HG03342 (cell line): ENCODE data around the gene SYNPR.
"Not testable (repeated sequence)": the region's sequence is repeated elsewhere in the genome, so short reads cannot be mapped to it uniquely, and the experiment has no call there.

Experiments
- ATAC-seq: cut with Tn5 transposase; IDR thresholded peaks from one replicate; pipeline ENCODE4 v1.9.1; 2021; ENCODE audit warnings: mild to moderate bottlenecking, moderate library complexity; ENCODE audit not compliant: unreplicated experiment

Gene SYNPR

GRCh38 chr3:63607716-63608115, 329.6 kb downstream of the SYNPR start:
- no peak for ATAC-seq

- ATAC-seq = no peak
These were observed 331.3 kb downstream of the SYNPR start for GRCh38 chr3:63609408-63609807.

GRCh38 chr3:63609834-63610233, 331.7 kb downstream of the SYNPR start:
- no peak for ATAC-seq

- no peak for ATAC-seq
These were observed 333.3 kb downstream of the SYNPR start for GRCh38 chr3:63611382-63611781.

GRCh38 chr3:63613561-63613960, 335.5 kb downstream of the SYNPR start:
- no peak for ATAC-seq

GRCh38 chr3:63617391-63617790, 339.3 kb downstream of the SYNPR start:
- no peak for ATAC-seq

GRCh38 chr3:63624941-63625560, 346.9 kb downstream of the SYNPR start:
- ATAC-seq = no peak

GRCh38 chr3:63631670-63632069, 353.6 kb downstream of the SYNPR start:
- no peak for ATAC-seq

GRCh38 chr3:63635186-63635585, 357.1 kb downstream of the SYNPR start:
- ATAC-seq = no peak

- ATAC-seq = no peak
These were observed 361.7 kb downstream of the SYNPR start for GRCh38 chr3:63639806-63640205.

- ATAC-seq = no peak
These were observed 364.4 kb downstream of the SYNPR start for GRCh38 chr3:63642488-63642887.

GRCh38 chr3:63644212-63644797, 366.2 kb downstream of the SYNPR start:
- no peak for ATAC-seq

- ATAC-seq = not testable (repeated sequence)
These were observed 367.0 kb downstream of the SYNPR start for GRCh38 chr3:63644928-63645781.

- no peak for ATAC-seq
These were observed 374.1 kb downstream of the SYNPR start, which contains the start of gene SNTN for GRCh38 chr3:63652066-63652725. Gene SNTN, plus strand, starts transcription at chr3:63652675. Its CDS starts 13 bp downstream, at chr3:63652688.

- ATAC-seq = no peak
These were observed 376.1 kb downstream of the SYNPR start for GRCh38 chr3:63654211-63654610.

- ATAC-seq = no peak
These were observed 376.8 kb downstream of the SYNPR start for GRCh38 chr3:63654931-63655330.

GRCh38 chr3:63655519-63655918, 377.4 kb downstream of the SYNPR start:
- no peak for ATAC-seq

- ATAC-seq = no peak
These were observed 378.7 kb downstream of the SYNPR start for GRCh38 chr3:63656786-63657185.

GRCh38 chr3:63661242-63661641, 383.1 kb downstream of the SYNPR start:
- no peak for ATAC-seq

- ATAC-seq = no peak
These were observed 383.9 kb downstream of the SYNPR start for GRCh38 chr3:63662011-63662410.

- ATAC-seq = no peak
These were observed 384.4 kb downstream of the SYNPR start for GRCh38 chr3:63662500-63662899.
